ENCODE results near the gene UAP1L1. TPM values are rescaled to one million over a fixed set of nuclear protein-coding genes. Genes with fewer than 3 reads are reported as not detected.

The UAP1L1 gene
- total and polyA plus RNA-seq, 2 experiments from 2014 or later: 15.6 to 39.1 TPM

GRCh38 chr9:137064027-137064879, 13.1 kb upstream of the UAP1L1 start:
- DNase-seq (ENCODE audit: low spot score): peak; percentile 71
- Histone ChIP-seq H3K4me2 (no peak overlapping the region), H2AFZ (no peak overlapping the region), H3K4me3 (no peak overlapping the region), H3K79me2 (no peaks in the 10 kb centered on the region), H3K27ac (no peak overlapping the region), H3K27me3 (no peaks in the 10 kb centered on the region), H3K4me1 (ENCODE audit: insufficient read depth) (no peaks in the 10 kb centered on the region), H3K9me3 (ENCODE audit: low read depth) (no peaks in the 10 kb centered on the region), H4K20me1 (ENCODE audit: insufficient read depth, poor library complexity, severe bottlenecking) (no peaks in the 10 kb centered on the region), H3K9me2 (replicated peaks; ENCODE audit: insufficient read depth) (no peaks in the 10 kb centered on the region), H3K36me3 (replicated peaks; ENCODE audit: insufficient read depth, low read depth) (no peaks in the 10 kb centered on the region)
- TF ChIP-seq EZH2 (IDR thresholded peaks at IDR 0.05; ENCODE audit: borderline replicate concordance): no peak
- TF ChIP-seq CTCF (IDR thresholded peaks at IDR 0.05; ENCODE audit: poor library complexity): peak; percentile 89
- no peak for TF ChIP-seq EZH2phosphoT487 (IDR thresholded peaks at IDR 0.05; ENCODE audit: low read depth, severe bottlenecking, unreplicated experiment)
- 67% methylated on average over 41 of the region's 55 CpGs for WGBS (ENCODE audit: low lambda C conversion rate, missing lambda C conversion rate)

- TF ChIP-seq EZH2 (IDR thresholded peaks at IDR 0.05; ENCODE audit: borderline replicate concordance): no peak
- TF ChIP-seq EZH2phosphoT487 (IDR thresholded peaks at IDR 0.05; ENCODE audit: low read depth, severe bottlenecking, unreplicated experiment): no peak
- TF ChIP-seq CTCF (IDR thresholded peaks at IDR 0.05; ENCODE audit: poor library complexity): no peak
- Histone ChIP-seq H3K4me2 (no peak overlapping the region), H3K36me3 (replicated peaks; ENCODE audit: insufficient read depth, low read depth) (no peaks in the 10 kb centered on the region), H3K4me1 (ENCODE audit: insufficient read depth) (peaks cover 3% of the 10 kb centered on the region), H3K9me2 (replicated peaks; ENCODE audit: insufficient read depth) (no peaks in the 10 kb centered on the region), H3K4me3 (no peak overlapping the region), H4K20me1 (ENCODE audit: insufficient read depth, poor library complexity, severe bottlenecking) (no peaks in the 10 kb centered on the region), H2AFZ (no peak overlapping the region), H3K27me3 (no peaks in the 10 kb centered on the region), H3K9me3 (ENCODE audit: low read depth) (no peaks in the 10 kb centered on the region), H3K27ac (no peak overlapping the region), H3K79me2 (no peaks in the 10 kb centered on the region)
- no peak for DNase-seq (ENCODE audit: low spot score)
- 95% methylated on average over 4 of the region's 12 CpGs for WGBS (ENCODE audit: low lambda C conversion rate, missing lambda C conversion rate)
These were observed 12.5 kb upstream of the UAP1L1 start for GRCh38 chr9:137064880-137065164.

GRCh38 chr9:137065336-137065967, 11.9 kb upstream of the UAP1L1 start:
- H4K20me1 ChIP-seq (ENCODE audit: insufficient read depth, poor library complexity, severe bottlenecking): no peaks in the 10 kb centered on the region
- no peaks in the 10 kb centered on the region for H3K79me2 ChIP-seq
- no peak overlapping the region for H3K27ac ChIP-seq
- peaks cover 3% of the 10 kb centered on the region for H3K4me1 ChIP-seq (ENCODE audit: insufficient read depth)
- 96% methylated on average over 23 of the region's 23 CpGs for WGBS (ENCODE audit: low lambda C conversion rate, missing lambda C conversion rate)
- H3K9me2 ChIP-seq (replicated peaks; ENCODE audit: insufficient read depth): no peaks in the 10 kb centered on the region
- DNase-seq (ENCODE audit: low spot score): no peak
- no peak overlapping the region for H3K4me3 ChIP-seq
- H3K36me3 ChIP-seq (replicated peaks; ENCODE audit: insufficient read depth, low read depth): no peaks in the 10 kb centered on the region
- no peaks in the 10 kb centered on the region for H3K9me3 ChIP-seq (ENCODE audit: low read depth)
- no peak overlapping the region for H2AFZ ChIP-seq
- H3K27me3 ChIP-seq: no peaks in the 10 kb centered on the region
- no peak overlapping the region for H3K4me2 ChIP-seq
- no peak for TF ChIP-seq EZH2phosphoT487 (IDR thresholded peaks at IDR 0.05; ENCODE audit: low read depth, severe bottlenecking, unreplicated experiment)
- TF ChIP-seq EZH2 (IDR thresholded peaks at IDR 0.05; ENCODE audit: borderline replicate concordance): no peak
- no peak for TF ChIP-seq CTCF (IDR thresholded peaks at IDR 0.05; ENCODE audit: poor library complexity)

Measured in hepatocyte (in vitro differentiated cells).